H1 (cell line): ENCODE measurements around the gene POLR2M. TPM values are rescaled to one million over a fixed set of nuclear protein-coding genes. Genes with fewer than 3 reads are reported as not detected.

ENCODE experiments used
- BRCA1 ChIP-seq: IDR thresholded peaks from 2 replicates; pipeline ENCODE4 v1.6.1; 2012; ENCODE audit warnings: low read depth, low read length, improper control_type of control experiment
- CEBPB ChIP-seq: IDR thresholded peaks from 2 replicates; pipeline ENCODE4 v1.6.1; 2012; ENCODE audit warnings: low read depth, low read length
- GABPA ChIP-seq: IDR thresholded peaks from 2 replicates; pipeline ENCODE4 v1.6.1; 2011; ENCODE audit warnings: mild to moderate bottlenecking, low read length, moderate library complexity, borderline replicate concordance; ENCODE audit not compliant: insufficient read depth
- JUND ChIP-seq: IDR thresholded peaks from 2 replicates; pipeline ENCODE4 v1.6.1; 2011; ENCODE audit warnings: mild to moderate bottlenecking, improper control_type of control experiment, low read length
- KDM4A ChIP-seq: IDR thresholded peaks from one replicate; pipeline ENCODE4 v1.7.1; 2012; ENCODE audit warnings: low read depth, mild to moderate bottlenecking, moderate library complexity, low read length, inconsistent platforms; ENCODE audit not compliant: severe bottlenecking
- MAFK ChIP-seq: IDR thresholded peaks from 2 replicates; pipeline ENCODE4 v1.6.1; 2012; ENCODE audit warnings: low read depth, mild to moderate bottlenecking, improper control_type of control experiment, low read length
- SIX5 ChIP-seq: IDR thresholded peaks from 2 replicates; pipeline ENCODE4 v1.6.1; 2011; ENCODE audit warnings: mild to moderate bottlenecking, low read depth, low read length
- SP1 ChIP-seq: IDR thresholded peaks from 2 replicates; pipeline ENCODE4 v1.6.1; 2011; ENCODE audit warnings: low read depth, low read length
- SRF ChIP-seq: IDR thresholded peaks from 2 replicates; pipeline ENCODE4 v1.6.1; 2011; ENCODE audit warnings: mild to moderate bottlenecking, low read depth, low read length, moderate library complexity
- SUZ12 ChIP-seq: fragments of 200-600 bp; sonication (generic); IDR thresholded peaks from 2 replicates; pipeline ENCODE4 v1.6.1; 2012; ENCODE audit warnings: mild to moderate bottlenecking, inconsistent platforms, low read length, moderate library complexity, mixed read lengths
- TCF12 ChIP-seq: IDR thresholded peaks from 2 replicates; pipeline ENCODE4 v1.6.1; 2011; ENCODE audit warnings: low read depth, mild to moderate bottlenecking, low read length
- polyA plus RNA-seq, 7 experiments: library from polyadenylated mRNA; depleted of rRNA in 3 of 7; stranded (reverse) in 5 of 7; unstranded in 2 of 7; fragments of >200 nt in 5 of 7; fragments of 200-250 nt in 2 of 7; gene quantifications; 1 replicate in 5 of 7; 2 replicates in 1 of 7; 4 replicates in 1 of 7; pipeline versions ENCODE4 v1.2.1 to v1.2.3, GENCODE V29; 2011 to 2013; ENCODE audit warnings: missing spikeins in 2 of 7, mixed read lengths in 2 of 7
- total RNA-seq: library from RNA; stranded (reverse); fragmentation: NEBNext Ultra II Directional; extraction: Animal tissue kit (Norgen Biotek cat#: 25700); gene quantifications from 2 replicates; pipeline ENCODE4 v1.2.1, GENCODE V29; 2021
- TF ChIP-seq, protein P1 (sequence below): fragments of 300-600 bp; sonication (generic); IDR thresholded peaks from 2 replicates; pipeline ENCODE4 v1.7.1; 2012; ENCODE audit warnings: low read length, moderate library complexity, mild to moderate bottlenecking, inconsistent platforms; ENCODE audit not compliant: insufficient replicate concordance
- TF ChIP-seq, protein P2 (sequence below): IDR thresholded peaks from 2 replicates; pipeline ENCODE4 v1.6.1; 2012; ENCODE audit warnings: inconsistent platforms

Gene POLR2M
- total and polyA plus RNA-seq, 2 of the 8 experiments (the other 6 are each of a cell fraction or from before 2014, with no cell fraction given): 32.7 to 55.1 TPM

GRCh38 chr15:57720867-57721266 lies 14.4 kb downstream of the POLR2M start (continued):
- TF ChIP-seq, protein P1, sequence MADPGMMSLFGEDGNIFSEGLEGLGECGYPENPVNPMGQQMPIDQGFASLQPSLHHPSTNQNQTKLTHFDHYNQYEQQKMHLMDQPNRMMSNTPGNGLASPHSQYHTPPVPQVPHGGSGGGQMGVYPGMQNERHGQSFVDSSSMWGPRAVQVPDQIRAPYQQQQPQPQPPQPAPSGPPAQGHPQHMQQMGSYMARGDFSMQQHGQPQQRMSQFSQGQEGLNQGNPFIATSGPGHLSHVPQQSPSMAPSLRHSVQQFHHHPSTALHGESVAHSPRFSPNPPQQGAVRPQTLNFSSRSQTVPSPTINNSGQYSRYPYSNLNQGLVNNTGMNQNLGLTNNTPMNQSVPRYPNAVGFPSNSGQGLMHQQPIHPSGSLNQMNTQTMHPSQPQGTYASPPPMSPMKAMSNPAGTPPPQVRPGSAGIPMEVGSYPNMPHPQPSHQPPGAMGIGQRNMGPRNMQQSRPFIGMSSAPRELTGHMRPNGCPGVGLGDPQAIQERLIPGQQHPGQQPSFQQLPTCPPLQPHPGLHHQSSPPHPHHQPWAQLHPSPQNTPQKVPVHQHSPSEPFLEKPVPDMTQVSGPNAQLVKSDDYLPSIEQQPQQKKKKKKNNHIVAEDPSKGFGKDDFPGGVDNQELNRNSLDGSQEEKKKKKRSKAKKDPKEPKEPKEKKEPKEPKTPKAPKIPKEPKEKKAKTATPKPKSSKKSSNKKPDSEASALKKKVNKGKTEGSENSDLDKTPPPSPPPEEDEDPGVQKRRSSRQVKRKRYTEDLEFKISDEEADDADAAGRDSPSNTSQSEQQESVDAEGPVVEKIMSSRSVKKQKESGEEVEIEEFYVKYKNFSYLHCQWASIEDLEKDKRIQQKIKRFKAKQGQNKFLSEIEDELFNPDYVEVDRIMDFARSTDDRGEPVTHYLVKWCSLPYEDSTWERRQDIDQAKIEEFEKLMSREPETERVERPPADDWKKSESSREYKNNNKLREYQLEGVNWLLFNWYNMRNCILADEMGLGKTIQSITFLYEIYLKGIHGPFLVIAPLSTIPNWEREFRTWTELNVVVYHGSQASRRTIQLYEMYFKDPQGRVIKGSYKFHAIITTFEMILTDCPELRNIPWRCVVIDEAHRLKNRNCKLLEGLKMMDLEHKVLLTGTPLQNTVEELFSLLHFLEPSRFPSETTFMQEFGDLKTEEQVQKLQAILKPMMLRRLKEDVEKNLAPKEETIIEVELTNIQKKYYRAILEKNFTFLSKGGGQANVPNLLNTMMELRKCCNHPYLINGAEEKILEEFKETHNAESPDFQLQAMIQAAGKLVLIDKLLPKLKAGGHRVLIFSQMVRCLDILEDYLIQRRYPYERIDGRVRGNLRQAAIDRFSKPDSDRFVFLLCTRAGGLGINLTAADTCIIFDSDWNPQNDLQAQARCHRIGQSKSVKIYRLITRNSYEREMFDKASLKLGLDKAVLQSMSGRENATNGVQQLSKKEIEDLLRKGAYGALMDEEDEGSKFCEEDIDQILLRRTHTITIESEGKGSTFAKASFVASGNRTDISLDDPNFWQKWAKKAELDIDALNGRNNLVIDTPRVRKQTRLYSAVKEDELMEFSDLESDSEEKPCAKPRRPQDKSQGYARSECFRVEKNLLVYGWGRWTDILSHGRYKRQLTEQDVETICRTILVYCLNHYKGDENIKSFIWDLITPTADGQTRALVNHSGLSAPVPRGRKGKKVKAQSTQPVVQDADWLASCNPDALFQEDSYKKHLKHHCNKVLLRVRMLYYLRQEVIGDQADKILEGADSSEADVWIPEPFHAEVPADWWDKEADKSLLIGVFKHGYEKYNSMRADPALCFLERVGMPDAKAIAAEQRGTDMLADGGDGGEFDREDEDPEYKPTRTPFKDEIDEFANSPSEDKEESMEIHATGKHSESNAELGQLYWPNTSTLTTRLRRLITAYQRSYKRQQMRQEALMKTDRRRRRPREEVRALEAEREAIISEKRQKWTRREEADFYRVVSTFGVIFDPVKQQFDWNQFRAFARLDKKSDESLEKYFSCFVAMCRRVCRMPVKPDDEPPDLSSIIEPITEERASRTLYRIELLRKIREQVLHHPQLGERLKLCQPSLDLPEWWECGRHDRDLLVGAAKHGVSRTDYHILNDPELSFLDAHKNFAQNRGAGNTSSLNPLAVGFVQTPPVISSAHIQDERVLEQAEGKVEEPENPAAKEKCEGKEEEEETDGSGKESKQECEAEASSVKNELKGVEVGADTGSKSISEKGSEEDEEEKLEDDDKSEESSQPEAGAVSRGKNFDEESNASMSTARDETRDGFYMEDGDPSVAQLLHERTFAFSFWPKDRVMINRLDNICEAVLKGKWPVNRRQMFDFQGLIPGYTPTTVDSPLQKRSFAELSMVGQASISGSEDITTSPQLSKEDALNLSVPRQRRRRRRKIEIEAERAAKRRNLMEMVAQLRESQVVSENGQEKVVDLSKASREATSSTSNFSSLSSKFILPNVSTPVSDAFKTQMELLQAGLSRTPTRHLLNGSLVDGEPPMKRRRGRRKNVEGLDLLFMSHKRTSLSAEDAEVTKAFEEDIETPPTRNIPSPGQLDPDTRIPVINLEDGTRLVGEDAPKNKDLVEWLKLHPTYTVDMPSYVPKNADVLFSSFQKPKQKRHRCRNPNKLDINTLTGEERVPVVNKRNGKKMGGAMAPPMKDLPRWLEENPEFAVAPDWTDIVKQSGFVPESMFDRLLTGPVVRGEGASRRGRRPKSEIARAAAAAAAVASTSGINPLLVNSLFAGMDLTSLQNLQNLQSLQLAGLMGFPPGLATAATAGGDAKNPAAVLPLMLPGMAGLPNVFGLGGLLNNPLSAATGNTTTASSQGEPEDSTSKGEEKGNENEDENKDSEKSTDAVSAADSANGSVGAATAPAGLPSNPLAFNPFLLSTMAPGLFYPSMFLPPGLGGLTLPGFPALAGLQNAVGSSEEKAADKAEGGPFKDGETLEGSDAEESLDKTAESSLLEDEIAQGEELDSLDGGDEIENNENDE: no peak
- TF ChIP-seq MAFK (no peak), SRF (no peak), BRCA1 (no peak), SP1 (no peak), JUND (no peak), SUZ12 (no peak), TCF12 (no peak), CEBPB (no peak), GABPA (no peak), KDM4A (no peak), SIX5 (no peak)
- TF ChIP-seq, protein P2, sequence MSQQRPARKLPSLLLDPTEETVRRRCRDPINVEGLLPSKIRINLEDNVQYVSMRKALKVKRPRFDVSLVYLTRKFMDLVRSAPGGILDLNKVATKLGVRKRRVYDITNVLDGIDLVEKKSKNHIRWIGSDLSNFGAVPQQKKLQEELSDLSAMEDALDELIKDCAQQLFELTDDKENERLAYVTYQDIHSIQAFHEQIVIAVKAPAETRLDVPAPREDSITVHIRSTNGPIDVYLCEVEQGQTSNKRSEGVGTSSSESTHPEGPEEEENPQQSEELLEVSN: no peak
